ENCODE data around the gene ERGIC3.

- TF ChIP-seq POLR2A (IDR thresholded peaks at IDR 0.05; ENCODE audit: low read depth, low read length), result no peak
- TF ChIP-seq CTCF (IDR thresholded peaks at IDR 0.05; ENCODE audit: extremely low read depth in 1 of 2, insufficient read depth in 1 of 2, low read depth in 1 of 2, low read length in 2 of 2), result no peak
- TF ChIP-seq POLR2AphosphoS5 (IDR thresholded peaks at IDR 0.05; ENCODE audit: insufficient read depth, low read depth, low read length), result no peak
- TF ChIP-seq EZH2 (IDR thresholded peaks at IDR 0.05; ENCODE audit: borderline replicate concordance, low read depth, low read length, severe bottlenecking), result no peak
- TF ChIP-seq, protein P1, sequence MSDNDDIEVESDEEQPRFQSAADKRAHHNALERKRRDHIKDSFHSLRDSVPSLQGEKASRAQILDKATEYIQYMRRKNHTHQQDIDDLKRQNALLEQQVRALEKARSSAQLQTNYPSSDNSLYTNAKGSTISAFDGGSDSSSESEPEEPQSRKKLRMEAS (IDR thresholded peaks at IDR 0.05; ENCODE audit: insufficient read depth, insufficient read length), result no peak
- TF ChIP-seq FOS (IDR thresholded peaks at IDR 0.05; ENCODE audit: borderline replicate concordance, insufficient read depth, low read length), result no peak
- no peak for TF ChIP-seq GATA2 (IDR thresholded peaks at IDR 0.05; ENCODE audit: insufficient read depth, insufficient read length, low read depth, low read length)
- no peak for TF ChIP-seq MYC (IDR thresholded peaks at IDR 0.05; ENCODE audit: low read depth, low read length)
Measured at GRCh38 chr20:35575958-35576357, 34.1 kb downstream of the ERGIC3 start.
